Measurements from ENCODE around the gene MACF1. TPM values are rescaled to one million over a fixed set of nuclear protein-coding genes. Genes with fewer than 3 reads are reported as not detected.

Gene MACF1
- total RNA-seq, 1 experiment from 2014 or later = 103 TPM

- no peaks in the 10 kb centered on the region for H3K9me2 ChIP-seq (replicated peaks; ENCODE audit: low read length)
- no peaks in the 10 kb centered on the region for H3K36me3 ChIP-seq (ENCODE audit: low read depth, low read length)
- no peaks in the 10 kb centered on the region for H3K27me3 ChIP-seq (ENCODE audit: low read length)
- H3K4me1 ChIP-seq (ENCODE audit: insufficient read depth, low read length) = no peaks in the 10 kb centered on the region
- no peak for DNase-seq
- CTCF ChIA-PET = no interaction called here
- peaks cover 6% of the 10 kb centered on the region for H3K79me2 ChIP-seq (ENCODE audit: low read length)
- TF ChIP-seq EZH2phosphoT487 (IDR thresholded peaks at IDR 0.05; ENCODE audit: borderline replicate concordance, low read length) = no peak
- no peak overlapping the region for H3K4me3 ChIP-seq (ENCODE audit: low read length)
- no peak overlapping the region for H3K27ac ChIP-seq (ENCODE audit: low read length)
- H3F3A ChIP-seq (ENCODE audit: low read length, unreplicated experiment) = no peaks in the 10 kb centered on the region
- no peak overlapping the region for H3K4me2 ChIP-seq (ENCODE audit: low read length)
- H3K9ac ChIP-seq (ENCODE audit: low read length) = no peak overlapping the region
- intact Hi-C loops (cut with micrococcal nuclease) = no loop called here
- no peaks in the 10 kb centered on the region for H3K9me3 ChIP-seq (ENCODE audit: low read length)
- no peak for ATAC-seq
- H2AFZ ChIP-seq (ENCODE audit: low read length) = no peak overlapping the region
- POLR2A ChIA-PET (ENCODE audit: unreplicated experiment) = no interaction called here
- BruUV-seq (replicated peaks) = no TSS peak
- no peaks in the 10 kb centered on the region for H4K20me1 ChIP-seq (ENCODE audit: low read length)
Observed at GRCh38 chr1:39228252-39228651, 23.8 kb downstream of the MACF1 start.

GRCh38 chr1:39229504-39229903, 25.0 kb downstream of the MACF1 start:
- Histone ChIP-seq H2AFZ (ENCODE audit: low read length) (no peak overlapping the region), H3K4me3 (ENCODE audit: low read length) (no peak overlapping the region), H3K79me2 (ENCODE audit: low read length) (peaks cover 6% of the 10 kb centered on the region; the same call in 1 of the 2 replicates), H3K4me1 (ENCODE audit: insufficient read depth, low read length) (no peaks in the 10 kb centered on the region), H3K4me2 (ENCODE audit: low read length) (no peak overlapping the region), H3K9ac (ENCODE audit: low read length) (no peak overlapping the region), H3F3A (ENCODE audit: low read length, unreplicated experiment) (no peaks in the 10 kb centered on the region), H3K9me2 (replicated peaks; ENCODE audit: low read length) (no peaks in the 10 kb centered on the region), H3K27me3 (ENCODE audit: low read length) (no peaks in the 10 kb centered on the region), H4K20me1 (ENCODE audit: low read length) (no peaks in the 10 kb centered on the region), H3K27ac (ENCODE audit: low read length) (no peak overlapping the region), H3K9me3 (ENCODE audit: low read length) (no peaks in the 10 kb centered on the region), H3K36me3 (ENCODE audit: low read depth, low read length) (no peaks in the 10 kb centered on the region)
- CTCF ChIA-PET = no interaction called here
- ATAC-seq (no peak), DNase-seq (no peak)
- BruUV-seq (replicated peaks) = no TSS peak
- intact Hi-C loops (cut with micrococcal nuclease) = no loop called here
- TF ChIP-seq, protein P1, sequence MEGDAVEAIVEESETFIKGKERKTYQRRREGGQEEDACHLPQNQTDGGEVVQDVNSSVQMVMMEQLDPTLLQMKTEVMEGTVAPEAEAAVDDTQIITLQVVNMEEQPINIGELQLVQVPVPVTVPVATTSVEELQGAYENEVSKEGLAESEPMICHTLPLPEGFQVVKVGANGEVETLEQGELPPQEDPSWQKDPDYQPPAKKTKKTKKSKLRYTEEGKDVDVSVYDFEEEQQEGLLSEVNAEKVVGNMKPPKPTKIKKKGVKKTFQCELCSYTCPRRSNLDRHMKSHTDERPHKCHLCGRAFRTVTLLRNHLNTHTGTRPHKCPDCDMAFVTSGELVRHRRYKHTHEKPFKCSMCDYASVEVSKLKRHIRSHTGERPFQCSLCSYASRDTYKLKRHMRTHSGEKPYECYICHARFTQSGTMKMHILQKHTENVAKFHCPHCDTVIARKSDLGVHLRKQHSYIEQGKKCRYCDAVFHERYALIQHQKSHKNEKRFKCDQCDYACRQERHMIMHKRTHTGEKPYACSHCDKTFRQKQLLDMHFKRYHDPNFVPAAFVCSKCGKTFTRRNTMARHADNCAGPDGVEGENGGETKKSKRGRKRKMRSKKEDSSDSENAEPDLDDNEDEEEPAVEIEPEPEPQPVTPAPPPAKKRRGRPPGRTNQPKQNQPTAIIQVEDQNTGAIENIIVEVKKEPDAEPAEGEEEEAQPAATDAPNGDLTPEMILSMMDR (conservative IDR thresholded peaks at IDR 0.05; ENCODE audit: low read depth, low read length) = no peak
- TF ChIP-seq EZH2phosphoT487 (IDR thresholded peaks at IDR 0.05; ENCODE audit: borderline replicate concordance, low read length) (no peak), EZH2 (IDR thresholded peaks at IDR 0.05; ENCODE audit: low read length, unreplicated experiment) (no peak)
- POLR2A ChIA-PET (ENCODE audit: unreplicated experiment) = no interaction called here

GRCh38 chr1:39230261-39231190, 26.0 kb downstream of the MACF1 start:
- Histone ChIP-seq H3F3A (ENCODE audit: low read length, unreplicated experiment) (no peaks in the 10 kb centered on the region), H3K27me3 (ENCODE audit: low read length) (no peaks in the 10 kb centered on the region), H4K20me1 (ENCODE audit: low read length) (no peaks in the 10 kb centered on the region), H3K4me3 (ENCODE audit: low read length) (no peak overlapping the region), H3K4me2 (ENCODE audit: low read length) (no peak overlapping the region), H3K27ac (ENCODE audit: low read length) (no peak overlapping the region), H3K9me2 (replicated peaks; ENCODE audit: low read length) (no peaks in the 10 kb centered on the region), H3K9ac (ENCODE audit: low read length) (no peak overlapping the region), H3K4me1 (ENCODE audit: insufficient read depth, low read length) (no peaks in the 10 kb centered on the region), H3K36me3 (ENCODE audit: low read depth, low read length) (no peaks in the 10 kb centered on the region), H2AFZ (ENCODE audit: low read length) (no peak overlapping the region), H3K9me3 (ENCODE audit: low read length) (no peaks in the 10 kb centered on the region), H3K79me2 (ENCODE audit: low read length) (peaks cover 6% of the 10 kb centered on the region; the same call in 1 of the 2 replicates)
- CTCF ChIA-PET = interaction anchor here (0.5 kb wide), 1 partner anchor 38 kb away, joined by 3 read pairs; no protein-coding TSS in a partner anchor
- ATAC-seq = no peak
- BruUV-seq (replicated peaks) = no TSS peak
- TF ChIP-seq EZH2phosphoT487 (IDR thresholded peaks at IDR 0.05; ENCODE audit: borderline replicate concordance, low read length) (no peak), EZH2 (IDR thresholded peaks at IDR 0.05; ENCODE audit: low read length, unreplicated experiment) (no peak)
- TF ChIP-seq, protein P1 (conservative IDR thresholded peaks at IDR 0.05; ENCODE audit: low read depth, low read length) = no peak
- no peak for DNase-seq
- intact Hi-C loops (cut with micrococcal nuclease) = no loop called here
- POLR2A ChIA-PET (ENCODE audit: unreplicated experiment) = no interaction called here

Data from PC-3 (cell line).